Nephron progenitor cell (in vitro differentiated cells): ENCODE results near the gene RHCG.

ENCODE experiments used
- DNase-seq: peaks from one replicate; pipeline ENCODE4 v3.0.0; 2021
- H3K27ac Mint-ChIP-seq: 2 replicates; pipeline ENCODE4 v1.8.0; 2021; ENCODE audit warnings: mild to moderate bottlenecking, moderate library complexity, mixed read lengths
- H3K27me3 Mint-ChIP-seq: 2 replicates; pipeline ENCODE4 v1.8.0; 2021; ENCODE audit warnings: mild to moderate bottlenecking, low read depth, mixed read lengths; ENCODE audit not compliant: poor library complexity
- H3K36me3 Mint-ChIP-seq: 2 replicates; pipeline ENCODE4 v1.8.0; 2021; ENCODE audit warnings: low read depth, mixed read lengths
- H3K4me1 Mint-ChIP-seq: 2 replicates; pipeline ENCODE4 v1.8.0; 2021; ENCODE audit warnings: mixed read lengths
- H3K4me3 Mint-ChIP-seq: 2 replicates; pipeline ENCODE4 v1.8.0; 2021; ENCODE audit warnings: mild to moderate bottlenecking, moderate library complexity, mixed read lengths
- H3K9me3 Mint-ChIP-seq: 2 replicates; pipeline ENCODE4 v1.8.0; 2021; ENCODE audit warnings: mild to moderate bottlenecking, moderate library complexity, mixed read lengths
- CTCF ChIP-seq: fragments of 200-600 bp; sonication (generic); IDR thresholded peaks from 2 replicates; pipeline ENCODE4 v1.5.0; 2021; ENCODE audit warnings: antibody characterized with exemption

RHCG gene

DNA sequence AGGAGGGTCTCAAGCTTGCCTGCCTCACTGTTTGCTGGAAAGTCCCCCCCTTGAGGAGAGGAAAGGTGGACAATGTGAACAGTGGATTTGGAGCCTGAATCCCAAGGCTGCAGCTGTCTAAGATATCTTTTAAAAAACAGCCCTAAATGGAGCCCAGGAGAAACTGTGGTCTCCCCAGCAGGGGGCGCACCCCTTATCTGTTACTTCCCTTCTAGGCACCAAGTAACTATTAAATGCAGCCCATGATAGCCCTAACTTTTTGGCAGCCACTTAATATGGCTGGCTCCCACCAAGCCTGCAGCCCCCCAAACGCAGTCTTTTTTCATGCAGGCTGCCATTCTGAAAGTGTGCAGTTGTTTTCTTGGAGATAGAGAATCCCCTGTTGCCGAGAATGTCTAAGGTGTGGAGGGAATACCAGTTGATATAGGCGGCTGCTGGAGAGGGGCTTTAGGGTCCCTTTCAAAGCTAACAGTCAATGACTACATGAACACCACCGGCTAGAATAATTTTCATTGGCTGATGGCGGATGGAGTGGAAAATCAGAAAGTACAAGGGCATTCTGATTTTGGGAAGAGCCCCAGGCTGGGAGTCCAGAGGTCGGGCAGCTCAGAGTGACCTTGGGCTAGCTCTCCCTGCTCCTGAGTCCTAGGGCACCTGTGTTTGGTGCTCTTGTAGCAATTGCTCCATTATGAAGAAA, 1.3 kb downstream of the RHCG start:
- H3K36me3 Mint-ChIP-seq = no peaks in the 10 kb centered on the region
- H3K4me1 Mint-ChIP-seq = peaks cover 12% of the 10 kb centered on the region
- H3K27me3 Mint-ChIP-seq = peaks cover 87% of the 10 kb centered on the region
- no peak overlapping the region for H3K4me3 Mint-ChIP-seq
- H3K27ac Mint-ChIP-seq = no peak overlapping the region
- TF ChIP-seq CTCF = peak; percentile 60
- no peaks in the 10 kb centered on the region for H3K9me3 Mint-ChIP-seq
- DNase-seq = peak; percentile 58

DNA sequence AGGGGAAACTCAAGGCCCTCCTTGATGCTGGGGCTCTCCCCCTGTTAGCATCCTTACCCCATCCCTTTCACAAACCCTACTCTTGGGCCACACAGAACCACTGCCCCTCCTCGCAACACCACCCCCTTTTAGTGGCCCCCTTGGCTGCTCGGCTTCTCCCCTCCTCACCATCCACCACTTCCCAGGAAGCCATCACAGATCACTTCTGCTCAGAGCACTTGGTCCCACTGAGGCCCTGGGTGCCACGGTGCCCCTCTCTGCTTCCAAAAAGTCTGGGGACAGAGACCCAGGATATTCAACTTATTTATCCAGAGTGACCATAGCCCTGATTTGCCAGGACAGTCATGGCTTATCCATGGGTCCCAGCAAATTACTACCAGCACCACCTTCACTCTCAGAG, 2.4 kb downstream of the RHCG start:
- H3K27me3 Mint-ChIP-seq = peaks cover 86% of the 10 kb centered on the region

GRCh38 chr15:89492934-89493631, 3.3 kb downstream of the RHCG start:
- H3K27ac Mint-ChIP-seq = no peak overlapping the region
- H3K27me3 Mint-ChIP-seq = peaks cover 86% of the 10 kb centered on the region
- H3K4me3 Mint-ChIP-seq = no peak overlapping the region
- no peaks in the 10 kb centered on the region for H3K9me3 Mint-ChIP-seq
- H3K4me1 Mint-ChIP-seq = peaks cover 12% of the 10 kb centered on the region
- TF ChIP-seq CTCF = no peak
- DNase-seq = no peak
- no peaks in the 10 kb centered on the region for H3K36me3 Mint-ChIP-seq

More for the DNA sequence above, 2.4 kb downstream of the RHCG start:
- Mint-ChIP-seq H3K9me3 (no peaks in the 10 kb centered on the region), H3K4me1 (peaks cover 12% of the 10 kb centered on the region), H3K27ac (no peak overlapping the region), H3K36me3 (no peaks in the 10 kb centered on the region), H3K4me3 (no peak overlapping the region)
- TF ChIP-seq CTCF = no peak
- no peak for DNase-seq

DNA sequence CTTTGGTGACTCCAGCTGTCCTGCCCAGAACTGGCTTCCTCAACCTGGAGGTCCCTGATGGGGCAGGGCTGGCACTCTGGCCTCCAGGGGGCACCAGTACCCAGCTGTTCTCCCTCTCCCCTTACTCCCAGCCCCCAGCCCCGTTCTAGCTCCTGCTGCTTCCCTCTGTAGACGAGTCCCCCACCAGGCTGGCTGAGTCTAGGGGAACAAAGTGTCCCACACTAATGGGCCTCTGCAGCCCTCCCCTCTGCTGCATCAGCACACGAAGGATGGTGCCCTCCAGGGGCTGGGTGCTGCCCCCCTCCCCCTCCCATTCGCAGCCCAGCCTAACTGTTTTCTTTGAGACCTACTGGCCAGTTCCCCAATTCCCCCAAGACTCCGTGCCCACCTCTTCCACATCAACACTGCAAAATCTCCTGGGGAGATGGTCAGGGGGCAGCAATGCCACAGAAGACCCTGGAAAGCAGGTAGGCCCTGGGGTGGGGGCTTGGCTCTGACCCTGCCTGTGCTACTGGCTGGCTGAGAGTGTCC, 4.2 kb downstream of the RHCG start:
- peaks cover 86% of the 10 kb centered on the region for H3K27me3 Mint-ChIP-seq
- TF ChIP-seq CTCF = peak; percentile 49

DNA sequence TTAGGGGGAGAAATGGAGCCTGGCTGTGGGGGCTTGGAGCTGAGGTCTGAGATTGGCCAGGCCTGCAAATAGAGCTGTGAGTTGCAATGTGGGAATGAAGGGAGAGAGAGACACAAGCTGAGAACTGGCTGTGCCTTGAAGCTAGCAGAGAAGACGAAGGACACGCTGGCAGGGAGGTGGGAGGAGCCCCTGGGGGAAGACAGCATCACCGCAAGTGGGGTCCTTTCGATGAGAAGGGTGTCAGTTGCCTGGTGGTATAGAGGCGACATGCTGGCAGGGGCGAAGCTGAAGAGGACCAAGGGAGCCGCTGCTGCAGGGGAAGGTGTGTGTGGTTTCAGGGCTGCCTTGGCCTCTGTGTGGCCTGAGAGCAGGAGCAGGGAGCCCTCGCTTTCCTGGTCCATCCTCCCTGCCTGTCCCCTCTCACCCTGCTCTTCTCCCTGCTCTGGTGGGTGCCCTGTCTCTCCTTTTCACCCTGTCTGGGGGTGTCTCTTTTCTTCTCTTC, 5.5 kb downstream of the RHCG start:
- H3K36me3 Mint-ChIP-seq = no peaks in the 10 kb centered on the region
- peaks cover 86% of the 10 kb centered on the region for H3K27me3 Mint-ChIP-seq
- H3K27ac Mint-ChIP-seq = no peak overlapping the region
- H3K9me3 Mint-ChIP-seq = no peaks in the 10 kb centered on the region
- H3K4me3 Mint-ChIP-seq = no peak overlapping the region
- no peak for TF ChIP-seq CTCF
- DNase-seq = no peak
- peaks cover 12% of the 10 kb centered on the region for H3K4me1 Mint-ChIP-seq

More for the DNA sequence above, 4.2 kb downstream of the RHCG start:
- no peaks in the 10 kb centered on the region for H3K36me3 Mint-ChIP-seq
- H3K9me3 Mint-ChIP-seq = no peaks in the 10 kb centered on the region
- DNase-seq = peak; percentile 65
- H3K4me3 Mint-ChIP-seq = no peak overlapping the region
- no peak overlapping the region for H3K27ac Mint-ChIP-seq
- peaks cover 12% of the 10 kb centered on the region for H3K4me1 Mint-ChIP-seq
